Right lobe of liver (tissue), 4 donors: ENCODE data around the gene TANC2.

Source experiments
- POLR2A ChIP-seq: fragments of 450-650 bp; IDR thresholded peaks from one replicate; pipeline ENCODE4 v1.6.1; 2017; ENCODE audit warnings: antibody characterized with exemption, mild to moderate bottlenecking
- TF ChIP-seq, protein P1 (sequence below), 4 donors: fragments of 200-600 bp in 3 of 4; fragments of 450-650 bp in 1 of 4; IDR thresholded peaks; one replicate each; pipeline versions ENCODE4 v1.5.1 to v1.8.0; 2016 to 2022; ENCODE audit warnings: antibody characterized with exemption in 4 of 4, mild to moderate bottlenecking in 2 of 4
- donor health status: DM: no; HTN: no; CAD: no.
- donor health status: DM: no; HTN: no; CAD: no.
- donor health status: DM: no; HTN: yes; CAD: no.

DNA sequence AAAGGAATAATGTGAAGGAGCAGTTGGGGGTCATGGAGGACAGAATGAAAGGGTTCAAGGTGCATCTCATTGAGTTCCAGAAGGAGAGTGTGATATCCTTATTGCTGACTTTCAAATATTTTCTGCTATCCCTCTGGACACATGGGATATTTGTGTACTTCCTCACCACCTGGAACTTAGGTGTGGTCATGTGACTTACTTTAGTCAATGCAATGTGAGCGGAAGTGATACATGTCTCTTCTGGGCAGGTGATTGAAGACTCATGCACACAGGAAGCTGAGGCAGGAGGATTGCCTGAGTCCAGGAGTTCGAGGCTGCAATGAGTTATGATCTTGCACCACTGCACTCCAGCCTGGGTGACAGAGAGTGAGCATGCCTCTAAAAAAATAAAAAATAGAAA is 36.7 kb upstream of the TANC2 start:
- TF ChIP-seq, protein P1, sequence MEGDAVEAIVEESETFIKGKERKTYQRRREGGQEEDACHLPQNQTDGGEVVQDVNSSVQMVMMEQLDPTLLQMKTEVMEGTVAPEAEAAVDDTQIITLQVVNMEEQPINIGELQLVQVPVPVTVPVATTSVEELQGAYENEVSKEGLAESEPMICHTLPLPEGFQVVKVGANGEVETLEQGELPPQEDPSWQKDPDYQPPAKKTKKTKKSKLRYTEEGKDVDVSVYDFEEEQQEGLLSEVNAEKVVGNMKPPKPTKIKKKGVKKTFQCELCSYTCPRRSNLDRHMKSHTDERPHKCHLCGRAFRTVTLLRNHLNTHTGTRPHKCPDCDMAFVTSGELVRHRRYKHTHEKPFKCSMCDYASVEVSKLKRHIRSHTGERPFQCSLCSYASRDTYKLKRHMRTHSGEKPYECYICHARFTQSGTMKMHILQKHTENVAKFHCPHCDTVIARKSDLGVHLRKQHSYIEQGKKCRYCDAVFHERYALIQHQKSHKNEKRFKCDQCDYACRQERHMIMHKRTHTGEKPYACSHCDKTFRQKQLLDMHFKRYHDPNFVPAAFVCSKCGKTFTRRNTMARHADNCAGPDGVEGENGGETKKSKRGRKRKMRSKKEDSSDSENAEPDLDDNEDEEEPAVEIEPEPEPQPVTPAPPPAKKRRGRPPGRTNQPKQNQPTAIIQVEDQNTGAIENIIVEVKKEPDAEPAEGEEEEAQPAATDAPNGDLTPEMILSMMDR (IDR thresholded peaks at IDR 0.05): no peak
- TF ChIP-seq POLR2A: no peak
